Measurements from ENCODE around the gene FREM1.
"Not testable (repeated sequence)": the region's sequence is repeated elsewhere in the genome, so short reads cannot be mapped to it uniquely, and the experiment has no call there.

The FREM1 gene

DNA sequence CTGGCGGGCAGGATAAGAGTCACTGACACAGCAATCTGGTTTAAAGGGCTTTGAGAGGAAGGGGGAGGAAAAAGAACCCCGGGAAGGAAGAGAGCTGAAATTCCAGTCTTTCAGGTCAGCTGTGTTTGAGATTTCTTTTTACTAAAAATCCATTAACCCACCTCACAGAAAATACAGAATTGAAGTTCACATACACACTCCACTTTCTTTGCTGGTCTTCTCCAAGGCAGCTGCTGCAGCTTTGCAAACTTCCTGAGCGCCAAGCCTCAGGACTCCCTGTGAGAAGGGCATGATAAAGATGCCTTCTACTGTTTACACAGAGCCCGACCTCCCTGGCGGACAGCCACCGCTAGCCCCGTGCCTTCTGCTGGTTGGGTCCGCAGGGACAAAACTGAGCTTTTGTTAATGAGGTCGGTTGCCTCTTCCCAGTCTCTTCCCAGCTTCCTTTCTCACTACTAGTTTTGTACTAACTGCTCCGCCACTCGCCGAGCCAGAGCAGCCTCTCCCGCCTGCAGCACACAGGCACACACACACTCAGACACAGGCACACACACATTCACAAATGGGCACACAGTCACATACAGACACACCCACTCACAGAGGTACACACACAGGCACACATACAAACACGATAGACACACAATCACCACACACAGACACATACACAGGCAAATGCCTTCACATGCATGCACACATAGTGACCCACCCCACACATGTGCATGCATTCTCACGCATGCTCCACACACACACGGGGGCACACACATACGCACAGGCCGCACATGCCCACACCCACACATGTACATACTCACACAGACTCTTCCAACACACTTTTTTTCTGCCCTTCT lies at the start of gene FREM1:
TSS of gene FREM1 (minus strand) at position 468 of the 845 bp plus-strand sequence. CDS start 41,451 bp downstream, outside the sequence.
- peak; percentile 73 for DNase-seq (ENCODE audit: low spot score)

- DNase-seq (ENCODE audit: low spot score) = no peak
Observed at GRCh38 chr9:14958989-14959388, 48.8 kb upstream of the FREM1 start.

DNA sequence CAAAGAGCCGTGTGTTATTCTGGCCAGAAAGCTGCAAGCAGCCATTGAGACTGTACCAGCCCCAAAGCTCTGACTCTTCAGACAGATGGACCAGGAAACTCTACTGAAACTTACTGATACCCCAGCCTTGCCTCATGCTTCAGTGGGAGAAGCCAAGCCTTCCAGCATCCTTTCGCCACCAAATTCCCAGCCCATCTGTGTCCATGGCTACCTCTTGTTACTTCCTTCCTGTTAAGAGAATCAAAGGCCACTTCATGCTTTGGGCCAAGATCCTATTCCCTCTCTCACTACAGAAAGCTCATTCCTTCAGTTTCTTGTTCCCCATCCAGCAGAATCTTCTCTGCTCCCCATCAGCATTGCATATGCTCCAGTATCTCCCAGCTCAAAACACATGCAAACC lies 46.9 kb upstream of the FREM1 start:
- no peak for DNase-seq (ENCODE audit: low spot score)

- DNase-seq (ENCODE audit: low spot score) = no peak
Observed at GRCh38 chr9:14956208-14956607, 46.0 kb upstream of the FREM1 start.

GRCh38 chr9:14945351-14945750 lies 35.1 kb upstream of the FREM1 start:
- DNase-seq (ENCODE audit: low spot score) = no peak

DNA sequence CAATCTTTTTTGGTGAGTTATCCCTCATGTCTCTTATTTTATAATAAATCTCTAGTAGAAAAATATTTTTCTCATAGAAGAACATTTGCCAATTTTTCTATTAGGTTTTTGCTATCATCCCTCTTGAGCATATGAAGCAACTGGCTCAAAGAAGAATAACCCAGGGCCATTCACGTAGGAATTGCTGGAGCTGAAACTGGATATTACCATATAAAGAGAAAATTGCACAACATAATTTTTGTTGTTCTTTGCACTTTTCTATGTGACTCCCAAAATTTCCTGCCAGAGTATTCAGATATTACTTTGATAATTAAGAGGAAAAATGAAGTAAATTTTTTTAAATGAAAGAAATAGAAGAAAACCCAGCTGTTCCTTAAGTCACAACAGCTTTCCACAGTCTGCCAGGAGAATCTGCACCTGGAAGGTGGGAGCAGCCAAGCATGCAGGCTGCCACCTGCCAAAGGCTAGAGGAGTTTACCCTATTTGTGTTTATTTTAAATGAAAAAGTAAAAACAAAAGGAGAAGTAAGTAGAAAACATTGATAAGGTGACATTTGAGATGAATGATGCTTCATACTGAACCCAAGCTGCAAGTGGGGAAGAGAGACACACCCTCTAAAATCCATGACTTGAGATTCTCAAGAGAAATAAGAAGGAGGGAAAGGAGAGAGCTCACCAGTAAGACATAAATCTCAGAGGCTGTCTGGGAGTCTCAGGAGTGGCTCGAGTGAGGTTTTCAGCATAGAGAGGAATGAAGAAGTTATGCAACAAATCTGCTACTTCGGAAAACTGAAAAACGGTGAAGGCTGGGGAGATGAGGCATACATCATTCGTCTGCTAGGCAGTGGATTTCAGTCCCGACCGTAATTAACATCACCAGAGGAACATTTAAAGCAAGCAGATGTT lies 31.5 kb upstream of the FREM1 start:
- DNase-seq (ENCODE audit: low spot score) = no peak

DNA sequence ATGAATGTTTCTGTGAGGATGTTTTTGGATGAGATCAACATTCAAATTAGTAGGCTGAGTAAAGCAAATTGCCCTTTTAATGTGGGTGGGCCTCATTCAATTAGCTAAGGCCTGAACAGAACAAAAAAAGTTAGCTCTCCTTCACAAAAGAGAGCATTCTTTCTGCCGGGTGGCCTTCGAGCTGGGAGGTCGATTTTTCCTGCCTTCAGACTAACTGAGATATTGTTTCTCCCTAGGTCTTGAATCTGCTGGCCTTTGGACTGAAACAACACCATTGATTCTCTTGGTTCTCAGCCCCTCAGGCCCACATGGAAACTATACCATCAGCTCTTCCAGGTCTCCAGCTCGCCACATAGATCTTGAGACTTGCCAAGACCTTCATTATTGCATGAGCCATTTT lies 29.1 kb upstream of the FREM1 start:
- DNase-seq (ENCODE audit: low spot score) = no peak

DNA sequence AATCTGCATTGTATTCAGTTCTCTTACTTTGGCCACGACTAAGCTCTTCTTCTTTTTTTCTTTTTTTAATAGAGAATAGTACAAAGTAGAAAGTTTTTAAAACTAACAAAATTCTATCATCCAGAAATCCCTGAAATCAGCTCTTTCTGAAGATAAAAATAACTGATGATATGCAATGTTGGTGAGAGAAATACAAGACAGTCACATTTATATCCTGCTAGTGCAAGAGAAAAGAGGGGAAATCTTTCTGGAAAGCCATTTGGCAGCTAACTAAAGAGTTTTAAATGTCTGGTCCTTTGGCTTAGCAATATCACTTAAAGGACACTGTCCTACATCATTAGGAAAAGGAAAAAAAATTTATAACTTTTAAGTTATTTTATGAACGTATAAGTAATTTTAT lies 27.0 kb upstream of the FREM1 start:
- no peak for DNase-seq (ENCODE audit: low spot score)

DNA sequence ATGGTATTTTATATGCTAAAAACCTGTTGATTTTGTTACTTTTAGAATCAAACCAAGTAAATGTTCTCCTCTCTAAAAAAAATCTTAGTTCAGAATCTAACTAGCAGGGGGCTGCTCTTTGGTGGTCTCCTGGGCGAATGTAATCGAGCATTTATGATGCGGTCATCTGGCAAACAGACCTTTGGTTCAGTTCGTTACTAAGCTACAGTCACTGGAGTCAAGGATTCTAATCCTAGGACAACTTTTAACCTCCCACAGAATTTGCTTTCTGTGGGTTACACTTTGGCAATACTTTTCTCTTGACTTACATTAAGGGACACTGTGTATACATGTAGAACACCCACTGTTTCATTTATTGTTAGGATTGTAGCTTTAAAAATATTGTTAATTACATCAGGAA lies 26.3 kb upstream of the FREM1 start:
- no peak for DNase-seq (ENCODE audit: low spot score)

- DNase-seq (ENCODE audit: low spot score) = no peak
Observed at GRCh38 chr9:14935964-14936363, 25.7 kb upstream of the FREM1 start.

GRCh38 chr9:14935106-14935751 lies 25.0 kb upstream of the FREM1 start:
- DNase-seq (ENCODE audit: low spot score) = no peak

- DNase-seq (ENCODE audit: low spot score) = no peak
Observed at GRCh38 chr9:14932641-14933040, 22.4 kb upstream of the FREM1 start.

- DNase-seq (ENCODE audit: low spot score) = no peak
Observed at GRCh38 chr9:14932231-14932630, 22.0 kb upstream of the FREM1 start.

DNA sequence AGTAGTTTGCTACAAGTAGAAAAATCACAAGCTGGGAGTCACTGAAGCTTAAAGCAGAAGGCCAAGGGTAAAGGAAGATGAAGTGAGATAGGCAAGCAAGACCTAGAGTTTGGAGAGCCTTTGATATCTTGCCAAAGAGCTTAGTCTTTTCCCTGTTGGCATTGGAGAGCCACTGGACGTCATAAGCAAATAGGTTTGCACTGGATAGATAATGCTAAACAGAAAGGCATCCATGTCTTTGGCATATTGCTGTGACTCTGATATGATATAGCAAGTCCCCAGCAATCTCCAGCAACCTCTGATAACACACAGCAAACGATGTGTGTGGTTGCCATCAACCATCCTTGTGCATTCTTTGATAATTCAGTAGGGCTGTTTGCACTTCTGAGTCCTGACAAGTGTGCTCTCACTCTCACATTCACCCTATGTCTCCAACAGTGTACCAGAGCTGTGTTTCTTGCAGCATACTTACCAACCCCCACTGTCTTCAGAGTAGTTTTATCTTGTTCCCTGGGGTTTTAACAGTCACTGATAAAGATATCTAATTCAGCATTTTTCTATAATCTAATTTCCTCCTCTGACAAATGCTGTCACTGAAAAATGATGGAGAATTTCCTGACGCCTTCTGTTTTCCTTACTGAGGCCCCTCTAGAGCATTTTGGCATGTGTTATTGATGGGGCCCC lies 16.9 kb upstream of the FREM1 start:
- no peak for DNase-seq (ENCODE audit: low spot score)

DNA sequence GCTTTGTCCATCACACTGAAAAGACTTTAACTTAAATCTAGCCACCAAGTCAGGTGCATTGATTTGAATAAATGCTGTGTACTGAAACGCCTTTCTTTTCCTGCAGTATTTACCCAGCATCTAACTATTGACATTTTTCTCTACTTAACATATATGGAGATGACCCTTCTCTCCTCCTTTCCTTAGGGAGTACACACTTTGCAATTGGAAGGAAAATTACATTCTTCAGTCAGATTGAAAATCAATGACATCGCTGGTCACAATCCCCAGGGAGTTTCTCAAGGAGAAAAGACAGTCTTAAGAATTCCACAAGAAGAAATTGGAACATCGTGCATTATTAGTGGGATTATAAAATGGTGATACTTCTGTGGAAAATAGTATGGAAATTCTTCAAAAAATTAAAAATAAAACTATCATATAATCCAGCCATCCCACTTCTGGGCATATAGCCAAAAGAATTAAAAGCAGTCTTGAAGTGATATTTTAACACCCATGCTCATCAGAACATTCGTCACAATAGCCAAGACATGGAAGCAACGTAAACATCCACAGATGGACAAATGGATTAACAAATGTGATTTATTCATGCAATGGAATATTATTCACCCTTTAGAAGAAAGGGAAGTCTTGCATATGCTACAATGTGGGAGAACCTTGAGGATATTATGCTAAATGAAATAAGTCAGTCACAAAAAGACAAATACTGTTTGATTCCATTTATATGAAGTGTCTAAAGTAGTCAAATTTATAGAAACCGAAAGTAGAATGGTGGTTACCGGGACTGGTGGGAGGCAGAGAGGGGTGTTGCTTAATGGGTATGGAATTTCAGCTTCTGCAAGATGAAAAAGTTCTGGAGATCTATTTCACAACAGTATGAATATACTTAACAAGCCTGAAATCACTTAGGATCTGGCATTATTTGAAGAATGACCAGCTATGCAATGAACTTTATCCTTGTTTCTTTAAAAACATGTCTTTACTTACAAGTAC lies 14.3 kb upstream of the FREM1 start:
- DNase-seq (ENCODE audit: low spot score) = no peak

DNA sequence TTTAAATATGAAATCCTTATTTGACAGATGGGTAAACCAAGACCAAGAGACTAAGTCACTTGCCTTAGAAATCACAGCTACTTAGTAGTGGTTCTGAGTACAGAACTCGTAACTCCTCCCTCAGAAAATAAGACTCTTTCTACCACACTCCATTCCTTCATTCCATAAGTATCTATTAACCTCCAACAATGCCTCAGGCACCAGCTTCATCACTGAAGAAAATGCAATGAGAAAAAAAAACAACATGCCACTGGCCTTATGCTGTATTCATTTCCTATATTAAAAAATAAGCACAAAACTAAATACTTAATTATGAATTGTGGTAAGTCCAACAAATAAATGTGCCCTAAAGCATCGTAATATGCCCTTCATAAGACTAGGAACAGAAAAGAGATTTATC lies 13.5 kb upstream of the FREM1 start:
- no peak for DNase-seq (ENCODE audit: low spot score)

- not testable (repeated sequence) for DNase-seq (ENCODE audit: low spot score)
Observed at GRCh38 chr9:14920805-14921204, 10.6 kb upstream of the FREM1 start.

- DNase-seq (ENCODE audit: low spot score) = no peak
Observed at GRCh38 chr9:14913366-14913765, 3.1 kb upstream of the FREM1 start.

- no peak for DNase-seq (ENCODE audit: low spot score)
Observed at GRCh38 chr9:14912859-14913258, 2.6 kb upstream of the FREM1 start.

- DNase-seq (ENCODE audit: low spot score) = no peak
Observed at GRCh38 chr9:14911046-14911445, 818 bp upstream of the FREM1 start.

- no peak for DNase-seq (ENCODE audit: low spot score)
Observed at GRCh38 chr9:14909601-14909960, 647 bp downstream of the FREM1 start.

Data from ecto neural progenitor cell (in vitro differentiated cells).